Mammary epithelial cell (primary cell): ENCODE measurements around the gene QKI.

Source experiments
- CTCF ChIP-seq, 2 donors: IDR thresholded peaks in 1 of 2; conservative IDR thresholded peaks in 1 of 2; 2 replicates each; pipeline ENCODE4 v1.5.1; 2011 to 2012; ENCODE audit warnings: inconsistent platforms in 2 of 2, low read length in 2 of 2, mild to moderate bottlenecking in 2 of 2, control low read depth in 1 of 2, low read depth in 1 of 2; ENCODE audit not compliant: insufficient read depth in 1 of 2; ENCODE audit errors: extremely low read depth in 1 of 2
- EZH2 ChIP-seq: IDR thresholded peaks from 2 replicates; pipeline ENCODE4 v1.6.1; 2012; ENCODE audit warnings: low read length, inconsistent platforms, borderline replicate concordance

GRCh38 chr6:163532526-163533078, 118.1 kb downstream of the QKI start:
- TF ChIP-seq CTCF (conservative IDR thresholded peaks at IDR 0.05 in 1 of 2, IDR thresholded peaks at IDR 0.05 in 1 of 2; ENCODE audit: extremely low read depth in 1 of 2, insufficient read depth in 1 of 2, low read depth in 1 of 2, low read length in 2 of 2) = no peak
- no peak for TF ChIP-seq EZH2
